Memory B cell (primary cell): Measurements from ENCODE around the gene NOTCH4.
"Not testable (repeated sequence)": the region's sequence is repeated elsewhere in the genome, so short reads cannot be mapped to it uniquely, and the experiment has no call there.

Experiments
- ATAC-seq: fragments of 150-1000 bp; cut with Tn5 transposase; 2 replicates; pipeline ENCODE4 v1.10.0; 2021; ENCODE audit warnings: low read depth, mild to moderate bottlenecking, moderate library complexity
- DNase-seq, 2 donors: peaks; one replicate each; pipeline ENCODE4 v3.0.0; 2022; ENCODE audit warnings: low spot score in 2 of 2
- H3K27ac Mint-ChIP-seq: one replicate; pipeline ENCODE4 v1.8.0; 2022; ENCODE audit warnings: mild to moderate bottlenecking, moderate library complexity, mixed read lengths
- H3K27me3 Mint-ChIP-seq: one replicate; pipeline ENCODE4 v1.8.0; 2022; ENCODE audit warnings: mixed read lengths
- H3K36me3 Mint-ChIP-seq: one replicate; pipeline ENCODE4 v1.8.0; 2022; ENCODE audit warnings: mild to moderate bottlenecking, mixed read lengths
- H3K4me1 Mint-ChIP-seq: one replicate; pipeline ENCODE4 v1.8.0; 2022; ENCODE audit warnings: mixed read lengths
- H3K4me3 Mint-ChIP-seq: one replicate; pipeline ENCODE4 v1.8.0; 2022; ENCODE audit warnings: mild to moderate bottlenecking, moderate library complexity, mixed read lengths
- H3K9me3 Mint-ChIP-seq: one replicate; pipeline ENCODE4 v1.8.0; 2022; ENCODE audit warnings: mixed read lengths

NOTCH4 gene

DNA sequence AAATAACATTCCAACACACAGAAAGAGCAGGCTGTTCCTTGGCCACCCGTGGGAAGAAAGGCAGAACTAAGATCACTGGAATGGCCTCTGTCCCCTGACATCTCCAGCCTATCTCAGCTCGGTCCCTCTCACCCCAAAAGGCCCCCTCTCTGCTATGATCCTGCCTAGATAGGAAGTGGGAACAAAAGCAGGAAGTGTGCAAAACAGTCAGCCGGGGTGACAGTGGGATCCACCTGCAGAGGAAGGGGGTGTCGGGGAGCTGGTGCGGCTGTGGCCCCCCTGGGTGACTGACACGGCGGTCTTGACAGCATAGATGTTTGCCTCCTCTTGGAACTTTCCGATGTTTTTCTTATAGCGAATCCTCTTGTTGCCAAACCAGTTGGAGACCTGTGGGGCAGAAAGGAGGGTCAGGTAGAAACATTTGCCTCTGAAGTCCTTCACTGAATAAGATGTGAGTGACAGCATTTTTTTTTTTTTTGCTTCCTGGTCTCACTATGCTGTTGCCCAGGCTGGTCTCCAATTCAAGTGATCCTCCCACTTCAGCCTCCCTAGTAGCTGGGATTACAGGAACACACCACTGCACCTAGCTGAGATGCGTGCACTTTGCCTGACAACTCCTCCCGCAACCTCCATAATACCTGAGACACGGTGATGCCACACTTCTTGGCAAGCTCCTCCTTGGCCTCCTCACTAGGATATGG lies 36.7 kb downstream of the NOTCH4 start:
- Mint-ChIP-seq H3K36me3 (peaks cover 39% of the 10 kb centered on the region), H3K4me3 (peak overlapping the region; percentile 52), H3K4me1 (peaks cover 38% of the 10 kb centered on the region), H3K9me3 (no peaks in the 10 kb centered on the region), H3K27me3 (no peaks in the 10 kb centered on the region), H3K27ac (peak overlapping the region; percentile 99)
- DNase-seq (no peak), ATAC-seq (no peak)

DNA sequence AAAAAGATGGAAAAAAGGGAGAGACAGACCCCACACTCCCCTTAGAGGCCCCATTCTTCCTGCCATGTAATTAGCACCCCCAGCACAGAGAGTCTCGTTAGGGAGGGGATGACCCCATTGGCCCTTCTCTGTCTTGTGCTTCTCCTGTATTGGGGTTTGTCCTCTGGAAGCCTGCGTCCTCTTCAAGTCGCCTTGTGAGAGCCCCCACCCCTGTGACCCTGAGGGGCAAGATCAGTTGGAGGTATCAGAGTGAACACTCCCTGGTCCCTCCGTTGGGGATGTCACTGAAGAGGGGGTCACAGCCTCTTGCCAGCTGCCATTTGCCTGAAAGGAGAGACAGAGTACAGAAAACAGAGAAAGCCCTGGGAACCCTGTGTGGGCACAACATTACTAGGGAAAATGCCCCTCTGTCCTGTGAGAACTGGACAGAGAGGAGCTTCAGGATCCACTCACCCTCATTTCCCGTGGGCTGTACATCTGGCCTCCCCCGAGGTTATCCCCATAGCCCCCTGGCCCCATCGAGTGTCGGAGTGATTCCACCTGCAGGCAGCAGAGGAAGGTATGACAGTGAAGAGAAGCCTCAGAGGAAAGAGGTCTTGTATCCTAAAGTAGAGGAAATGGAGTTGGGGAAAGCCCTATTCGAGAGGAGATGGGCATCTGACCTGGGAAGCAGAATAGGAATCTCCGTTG lies 37.6 kb downstream of the NOTCH4 start:
- H3K27me3 Mint-ChIP-seq, ATAC-seq, H3K9me3 Mint-ChIP-seq, DNase-seq: not testable (repeated sequence)
- peaks cover 32% of the 10 kb centered on the region for H3K36me3 Mint-ChIP-seq
- H3K4me3 Mint-ChIP-seq: peak overlapping the region; percentile 55
- H3K4me1 Mint-ChIP-seq: peaks cover 37% of the 10 kb centered on the region
- H3K27ac Mint-ChIP-seq: peak overlapping the region; percentile 99

DNA sequence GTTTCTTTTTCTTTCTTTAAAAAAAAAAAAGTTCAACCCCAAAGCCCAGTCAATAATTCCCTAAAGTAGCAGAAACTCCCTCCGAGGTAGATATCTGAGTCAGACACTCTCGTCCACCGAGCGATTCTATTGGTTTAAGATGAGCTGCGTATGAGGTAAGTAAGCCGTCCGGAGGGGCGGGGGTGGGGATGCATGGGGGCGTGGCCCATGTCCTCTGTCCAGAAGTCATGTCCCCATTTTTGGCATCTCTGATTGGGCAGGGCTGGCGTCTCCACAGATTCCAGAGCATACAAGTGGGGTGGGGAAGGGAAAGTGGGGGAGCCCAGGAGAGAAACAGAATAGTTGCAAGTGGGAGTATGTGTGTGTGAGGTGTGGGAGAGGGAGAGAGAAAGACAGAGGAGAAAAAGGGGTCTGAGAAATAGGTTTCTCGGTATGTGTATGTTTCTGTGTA lies 38.2 kb downstream of the NOTCH4 start:
- DNase-seq, H3K9me3 Mint-ChIP-seq, H3K27me3 Mint-ChIP-seq: not testable (repeated sequence)
- Mint-ChIP-seq H3K36me3 (peaks cover 30% of the 10 kb centered on the region), H3K4me1 (peaks cover 35% of the 10 kb centered on the region), H3K27ac (peak overlapping the region; percentile 99), H3K4me3 (peak overlapping the region; percentile 55)
- ATAC-seq: peak; percentile 53

DNA sequence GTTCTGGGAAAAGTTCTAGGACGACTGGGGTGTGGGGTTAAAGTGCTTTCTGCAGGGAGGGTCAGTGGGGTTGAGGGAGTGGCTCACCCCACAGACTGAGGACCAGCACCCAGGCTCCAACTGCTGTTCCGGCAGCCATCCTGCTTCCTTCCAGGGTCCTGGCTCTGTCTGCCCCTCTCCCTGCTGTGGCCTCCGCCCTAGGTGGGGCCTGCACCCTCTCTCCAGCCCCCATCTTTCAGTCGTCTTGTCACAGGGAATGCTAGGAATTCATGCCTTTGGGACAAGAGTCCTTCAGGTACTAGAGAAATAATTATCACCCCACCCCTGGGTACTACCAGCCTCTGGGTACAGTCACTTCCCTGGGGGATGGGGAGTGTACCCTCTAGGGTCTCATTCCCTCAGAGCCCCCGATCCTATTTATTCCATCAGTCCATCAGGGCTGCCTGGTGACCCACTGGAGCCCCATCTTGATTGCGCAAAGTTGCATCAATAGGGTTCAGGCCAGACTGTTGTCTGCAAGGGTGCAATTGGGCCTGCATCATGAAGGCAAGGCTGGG lies 39.7 kb downstream of the NOTCH4 start, which contains the start of gene AGER:
Gene AGER (minus strand): TSS at position 170 of the 557 bp plus-strand sequence. CDS start 31 bp downstream, at position 139.
- no peak for ATAC-seq
- no peaks in the 10 kb centered on the region for H3K9me3 Mint-ChIP-seq
- DNase-seq: no peak
- no peaks in the 10 kb centered on the region for H3K27me3 Mint-ChIP-seq
- peak within 1 kb of the TSS; percentile 31 for H3K27ac Mint-ChIP-seq
- no peak within 1 kb of the TSS for H3K4me3 Mint-ChIP-seq
- H3K4me1 Mint-ChIP-seq: peaks cover 39% of the 10 kb centered on the region
- peaks cover 32% of the 10 kb centered on the region for H3K36me3 Mint-ChIP-seq

DNA sequence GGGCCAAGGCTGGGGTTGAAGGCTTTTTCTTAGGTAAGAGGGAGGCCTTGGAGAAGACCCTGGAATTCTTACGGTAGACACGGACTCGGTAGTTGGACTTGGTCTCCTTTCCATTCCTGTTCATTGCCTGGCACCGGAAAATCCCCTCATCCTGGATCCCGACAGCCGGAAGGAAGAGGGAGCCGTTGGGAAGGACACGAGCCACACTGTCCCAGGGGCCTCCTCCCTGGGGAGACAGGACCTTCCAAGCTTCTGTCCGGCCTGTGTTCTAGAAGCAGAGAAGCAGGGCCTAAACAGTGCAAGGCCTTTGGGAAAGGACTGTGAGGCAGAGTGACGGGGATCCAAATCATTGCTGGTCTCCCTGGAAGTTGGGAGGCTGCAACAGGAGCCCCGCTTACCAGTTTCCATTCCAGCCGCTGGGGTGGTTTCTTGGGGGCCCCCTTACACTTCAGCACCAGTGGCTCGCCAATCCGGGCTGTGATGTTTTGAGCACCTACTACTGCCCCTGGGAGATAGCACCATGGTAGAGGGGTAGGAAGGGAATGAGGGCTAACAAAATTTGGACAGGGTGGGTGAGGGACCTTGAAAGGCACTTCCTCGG lies 40.3 kb downstream of the NOTCH4 start:
- peaks cover 39% of the 10 kb centered on the region for H3K4me1 Mint-ChIP-seq
- peaks cover 32% of the 10 kb centered on the region for H3K36me3 Mint-ChIP-seq
- DNase-seq: no peak
- peak overlapping the region; percentile 31 for H3K27ac Mint-ChIP-seq
- no peak for ATAC-seq
- no peaks in the 10 kb centered on the region for H3K27me3 Mint-ChIP-seq
- no peak overlapping the region for H3K4me3 Mint-ChIP-seq
- no peaks in the 10 kb centered on the region for H3K9me3 Mint-ChIP-seq

DNA sequence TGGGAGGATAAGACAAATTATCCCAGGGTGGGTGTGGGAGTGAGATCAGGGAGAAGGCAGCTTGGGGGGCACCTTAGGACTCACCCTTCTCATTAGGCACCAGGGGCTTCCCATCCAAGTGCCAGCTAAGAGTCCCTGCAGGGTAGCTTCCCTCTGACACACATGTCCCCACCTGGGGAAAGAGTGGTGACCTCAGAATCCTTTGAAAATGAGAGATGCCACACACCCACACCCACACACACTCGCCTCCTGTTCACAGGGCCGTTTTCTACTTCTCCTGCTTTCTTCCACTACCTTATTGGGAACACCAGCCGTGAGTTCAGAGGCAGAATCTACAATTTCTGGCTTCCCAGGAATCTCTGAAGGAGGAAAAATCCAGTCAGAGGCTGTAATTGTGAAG lies 40.8 kb downstream of the NOTCH4 start:
- H3K36me3 Mint-ChIP-seq: peaks cover 31% of the 10 kb centered on the region
- H3K27ac Mint-ChIP-seq: peak overlapping the region; percentile 31
- no peak for ATAC-seq
- H3K4me3 Mint-ChIP-seq: no peak overlapping the region
- no peaks in the 10 kb centered on the region for H3K9me3 Mint-ChIP-seq
- no peak for DNase-seq
- no peaks in the 10 kb centered on the region for H3K27me3 Mint-ChIP-seq
- peaks cover 40% of the 10 kb centered on the region for H3K4me1 Mint-ChIP-seq

DNA sequence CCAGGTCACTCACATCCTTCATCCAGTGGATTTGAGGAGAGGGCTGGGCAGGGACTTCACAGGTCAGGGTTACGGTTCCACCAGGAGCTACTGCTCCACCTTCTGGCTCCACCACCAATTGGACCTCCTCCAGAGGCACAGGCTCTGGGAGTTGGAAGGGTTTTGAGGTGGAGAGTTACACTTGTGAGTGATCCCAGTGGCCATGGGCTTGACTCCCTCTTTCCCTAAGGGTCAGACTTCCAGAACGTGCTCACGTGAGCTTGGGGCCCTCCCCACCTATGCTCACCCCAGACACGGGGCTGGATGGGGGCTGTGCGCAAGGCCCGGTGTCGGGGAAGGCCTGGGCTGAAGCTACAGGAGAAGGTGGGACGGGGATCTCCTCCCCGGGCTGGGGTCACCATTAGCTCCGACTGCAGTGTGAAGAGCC lies 41.3 kb downstream of the NOTCH4 start:
- DNase-seq (no peak), ATAC-seq (no peak)
- Mint-ChIP-seq H3K4me1 (peaks cover 40% of the 10 kb centered on the region), H3K9me3 (no peaks in the 10 kb centered on the region), H3K27ac (no peak overlapping the region), H3K27me3 (no peaks in the 10 kb centered on the region), H3K4me3 (no peak overlapping the region), H3K36me3 (peaks cover 29% of the 10 kb centered on the region)

DNA sequence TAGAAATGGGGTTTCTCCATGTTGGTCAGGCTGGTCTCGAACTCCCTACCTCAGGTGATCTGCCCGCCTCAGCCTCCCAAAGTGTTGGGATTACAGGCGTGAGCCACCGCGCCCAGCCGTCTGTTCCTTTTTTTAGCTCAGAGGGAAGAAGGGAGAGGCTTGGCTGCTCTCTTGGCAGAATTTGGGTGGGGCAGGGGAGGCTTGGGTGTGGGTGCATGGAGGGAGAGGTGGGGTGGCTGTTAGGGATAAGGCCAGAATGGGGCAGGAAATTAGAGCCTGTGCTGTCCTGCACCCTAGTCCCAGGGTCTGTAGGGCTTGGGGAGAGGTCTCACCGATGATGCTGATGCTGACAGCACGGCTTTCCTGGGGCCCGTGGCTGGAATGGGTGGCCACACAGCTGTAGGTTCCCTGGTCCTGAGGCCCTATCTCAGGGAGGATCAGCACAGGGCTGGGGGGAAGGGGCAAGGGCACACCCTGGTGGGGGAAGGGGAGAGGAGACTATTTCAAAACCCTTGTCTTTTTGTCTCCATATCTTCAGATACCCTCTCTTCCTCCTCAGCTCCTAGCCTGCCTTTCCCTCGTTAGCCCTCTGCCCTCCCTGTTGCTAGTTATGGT lies 41.8 kb downstream of the NOTCH4 start:
- Mint-ChIP-seq H3K27me3 (no peaks in the 10 kb centered on the region), H3K4me3 (no peak overlapping the region)
- no peak for DNase-seq

DNA sequence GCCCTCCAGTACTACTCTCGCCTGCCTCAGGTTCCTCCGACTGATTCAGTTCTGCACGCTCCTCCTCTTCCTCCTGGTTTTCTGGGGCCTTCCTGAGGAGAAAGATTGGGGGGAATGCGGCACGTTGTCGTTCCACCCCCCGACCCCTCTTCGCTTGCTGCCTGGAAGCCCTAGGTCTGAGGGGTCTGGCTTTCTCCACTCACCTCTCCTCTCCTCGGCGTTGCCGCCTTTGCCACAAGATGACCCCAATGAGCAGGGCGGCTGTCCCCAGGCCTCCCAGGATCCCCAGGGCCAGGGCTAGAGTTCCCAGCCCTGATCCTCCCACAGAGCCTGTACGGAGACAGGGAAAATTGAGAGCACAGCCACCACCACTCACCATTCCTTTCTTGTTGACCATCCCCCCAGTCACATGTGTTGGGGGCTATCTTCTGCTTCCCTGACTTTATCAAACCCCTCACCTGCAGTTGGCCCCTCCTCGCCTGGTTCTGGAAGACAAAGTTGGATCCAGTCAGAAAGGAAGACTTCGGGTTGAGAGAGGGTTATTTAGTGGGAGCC lies 42.6 kb downstream of the NOTCH4 start:
- H3K4me3 Mint-ChIP-seq: no peak overlapping the region

More for the DNA sequence above, 41.8 kb downstream of the NOTCH4 start:
- Mint-ChIP-seq H3K27ac (no peak overlapping the region), H3K4me1 (peaks cover 39% of the 10 kb centered on the region), H3K9me3 (no peaks in the 10 kb centered on the region), H3K36me3 (peaks cover 25% of the 10 kb centered on the region)
- no peak for ATAC-seq

DNA sequence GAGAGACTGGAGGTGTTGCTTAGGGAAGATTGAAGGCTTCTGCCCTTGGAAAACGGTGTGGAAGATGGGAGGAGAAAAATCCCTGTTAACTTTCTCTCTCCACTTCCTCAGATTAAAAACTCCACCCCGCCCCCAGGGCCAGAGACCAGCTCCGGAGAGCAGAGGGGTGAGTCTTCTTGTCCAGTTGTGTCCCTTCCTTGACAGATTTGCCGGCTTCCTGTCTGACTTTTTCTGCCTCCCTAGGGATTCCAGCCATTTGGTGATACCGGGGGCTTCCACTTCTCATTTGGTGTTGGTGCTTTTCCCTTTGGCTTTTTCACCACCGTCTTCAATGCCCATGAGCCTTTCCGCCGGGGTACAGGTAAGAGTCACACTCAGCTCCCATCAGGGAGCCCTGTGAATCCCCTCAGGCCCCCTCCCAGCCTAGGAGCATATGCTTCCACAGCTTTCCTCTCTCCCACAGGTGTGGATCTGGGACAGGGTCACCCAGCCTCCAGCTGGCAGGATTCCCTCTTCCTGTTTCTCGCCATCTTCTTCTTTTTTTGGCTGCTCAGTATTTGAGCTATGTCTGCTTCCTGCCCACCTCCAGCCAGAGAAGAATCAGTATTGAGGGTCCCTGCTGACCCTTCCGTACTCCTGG lies 44.0 kb downstream of the NOTCH4 start:
- DNase-seq (no peak), ATAC-seq (no peak)
- H3K36me3 Mint-ChIP-seq: peaks cover 14% of the 10 kb centered on the region
- no peaks in the 10 kb centered on the region for H3K27me3 Mint-ChIP-seq
- no peak overlapping the region for H3K27ac Mint-ChIP-seq
- H3K4me3 Mint-ChIP-seq: peak overlapping the region; percentile 43
- peaks cover 45% of the 10 kb centered on the region for H3K4me1 Mint-ChIP-seq
- H3K9me3 Mint-ChIP-seq: peaks cover 1% of the 10 kb centered on the region

More for the DNA sequence above, 42.6 kb downstream of the NOTCH4 start:
- H3K27me3 Mint-ChIP-seq: no peaks in the 10 kb centered on the region
- H3K9me3 Mint-ChIP-seq: peaks cover 1% of the 10 kb centered on the region
- H3K27ac Mint-ChIP-seq: peak overlapping the region; percentile 3
- ATAC-seq (no peak), DNase-seq (no peak)
- H3K36me3 Mint-ChIP-seq: peaks cover 19% of the 10 kb centered on the region
- peaks cover 41% of the 10 kb centered on the region for H3K4me1 Mint-ChIP-seq

DNA sequence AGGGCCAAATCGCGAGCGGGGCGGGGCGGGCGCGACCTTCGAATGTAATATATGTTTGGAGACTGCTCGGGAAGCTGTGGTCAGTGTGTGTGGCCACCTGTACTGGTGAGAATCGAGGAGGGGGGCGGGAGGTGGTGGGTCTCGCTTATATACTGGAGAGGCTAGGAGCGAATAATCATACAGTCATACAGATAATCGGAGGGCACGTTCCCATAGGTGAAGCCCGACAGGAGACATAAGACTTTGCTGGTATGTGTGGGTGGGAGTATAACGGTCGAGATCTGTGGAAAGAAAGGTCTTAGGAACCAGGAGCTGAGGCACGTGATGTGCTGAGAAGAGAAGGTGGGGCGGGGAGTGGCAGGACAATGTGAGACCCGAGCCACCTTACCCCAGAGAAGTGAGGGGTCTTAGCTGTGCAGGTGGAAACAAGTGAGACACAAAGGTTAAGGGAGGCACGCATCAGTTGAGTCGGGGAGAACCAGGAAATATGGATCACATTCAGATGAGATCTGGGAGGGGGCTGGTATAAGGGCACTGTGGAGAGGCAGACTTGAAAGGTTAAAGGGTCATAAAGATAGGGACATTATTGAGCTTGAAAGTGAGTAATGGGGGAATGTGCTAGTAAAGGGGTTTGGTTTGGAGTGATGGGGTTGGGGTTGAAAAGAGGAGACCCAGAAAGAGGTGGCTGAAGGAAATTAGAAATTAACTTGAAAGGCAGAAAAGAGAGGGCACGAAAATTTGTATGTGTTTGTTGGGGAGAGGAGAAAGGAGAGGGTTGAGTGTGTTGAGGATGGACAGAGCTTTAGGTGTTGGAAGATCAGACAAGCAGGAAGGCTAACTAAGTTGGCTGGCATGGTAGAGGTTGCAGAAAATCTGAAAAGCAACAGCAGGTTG lies 45.1 kb downstream of the NOTCH4 start:
- H3K27me3 Mint-ChIP-seq: no peaks in the 10 kb centered on the region
- DNase-seq (no peak), ATAC-seq (no peak)

DNA sequence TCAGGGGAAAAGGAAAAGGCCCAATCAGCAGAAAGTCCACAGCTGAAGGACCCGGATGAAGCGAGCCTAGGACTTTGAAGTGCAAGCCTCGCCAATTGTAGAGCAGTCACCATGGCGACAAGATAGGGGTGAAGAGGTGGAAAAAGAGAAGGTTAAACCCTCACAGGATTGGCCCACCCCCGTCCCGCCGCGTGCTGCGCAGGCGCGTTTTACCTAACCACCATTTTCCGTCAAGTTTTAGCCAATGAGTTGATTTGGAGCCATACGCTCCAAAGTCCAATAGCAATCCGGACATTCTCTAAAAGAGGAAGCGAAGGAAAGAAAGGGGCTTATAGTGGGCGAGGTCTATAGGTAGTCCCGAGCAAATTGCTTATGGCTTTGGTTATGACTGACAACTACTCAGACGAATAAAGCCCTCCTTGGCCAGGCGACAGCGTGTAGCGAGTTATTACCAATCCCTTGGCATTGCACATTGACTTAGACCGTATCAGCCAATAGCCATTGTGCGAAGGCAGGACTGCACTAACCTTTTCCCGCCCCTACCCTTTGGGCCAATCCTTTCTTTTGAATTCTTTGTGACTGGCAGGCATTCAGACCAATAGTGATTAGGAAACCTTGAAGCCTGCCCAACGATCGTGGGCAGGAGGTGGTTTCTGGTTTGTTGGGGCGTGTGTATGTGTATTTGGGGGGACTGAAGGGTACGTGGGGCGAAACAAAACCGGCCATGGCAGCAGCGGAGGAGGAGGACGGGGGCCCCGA lies 45.9 kb downstream of the NOTCH4 start, which contains the start of gene RNF5:
Gene RNF5 (plus strand): TSS at position 618 of the 759 bp plus-strand sequence. CDS start 107 bp downstream, at position 725.
- Mint-ChIP-seq H3K36me3 (peaks cover 16% of the 10 kb centered on the region), H3K27me3 (no peaks in the 10 kb centered on the region), H3K9me3 (peaks cover 1% of the 10 kb centered on the region), H3K27ac (peak within 1 kb of the TSS; percentile 93), H3K4me1 (peaks cover 57% of the 10 kb centered on the region), H3K4me3 (peak within 1 kb of the TSS; percentile 89)
- peak; percentile 71 to 92 for DNase-seq
- ATAC-seq: peak; percentile 80

More for the DNA sequence above, 45.1 kb downstream of the NOTCH4 start:
- H3K9me3 Mint-ChIP-seq: peaks cover 1% of the 10 kb centered on the region
- peak overlapping the region; percentile 89 for H3K4me3 Mint-ChIP-seq
- peaks cover 16% of the 10 kb centered on the region for H3K36me3 Mint-ChIP-seq
- peak overlapping the region; percentile 93 for H3K27ac Mint-ChIP-seq
- peaks cover 52% of the 10 kb centered on the region for H3K4me1 Mint-ChIP-seq
